HL-60 (cell line): ENCODE results near the gene SOWAHA.

Source experiments
- DNase-seq, 2 experiments: peaks; one replicate each; pipeline ENCODE4 v3.0.0-alpha.2; 2010 to 2020; ENCODE audit warnings: low read depth in 1 of 2, low spot score in 1 of 2
- H3K27ac ChIP-seq: fragments of 250-450 bp; sonication (Bioruptor Pico); replicated peaks from 2 replicates; pipeline ENCODE4 v1.5.1; 2020; ENCODE audit warnings: mild to moderate bottlenecking, moderate library complexity
- H3K27me3 ChIP-seq: fragments of 250-450 bp; sonication (Bioruptor Pico); 2 replicates; pipeline ENCODE4 v1.5.1; 2021; ENCODE audit warnings: mild to moderate bottlenecking, moderate library complexity; ENCODE audit not compliant: insufficient read depth, poor library complexity, severe bottlenecking
- H3K4me3 ChIP-seq: replicated peaks from 2 replicates; pipeline ENCODE4 v1.5.1; 2011; ENCODE audit warnings: mild to moderate bottlenecking, control low read depth, low read length; ENCODE audit not compliant: insufficient read depth
- CTCF ChIP-seq: IDR thresholded peaks from one replicate; pipeline ENCODE4 v1.5.1; 2011; ENCODE audit warnings: low read length, control low read depth, inconsistent platforms; ENCODE audit not compliant: insufficient read depth
- GABPA ChIP-seq: IDR thresholded peaks from 2 replicates; pipeline ENCODE4 v1.6.1; 2012; ENCODE audit warnings: low read depth
- POLR2AphosphoS5 ChIP-seq: IDR thresholded peaks from 2 replicates; pipeline ENCODE4 v1.6.1; 2012; ENCODE audit warnings: low read depth
- REST ChIP-seq: IDR thresholded peaks from 2 replicates; pipeline ENCODE4 v1.6.1; 2012; ENCODE audit warnings: low read depth; ENCODE audit not compliant: insufficient replicate concordance
- SPI1 ChIP-seq: IDR thresholded peaks from 2 replicates; pipeline ENCODE4 v1.6.1; 2012; ENCODE audit warnings: low read depth, mild to moderate bottlenecking, borderline replicate concordance

SOWAHA gene

GRCh38 chr5:132780577-132780976 is 32.5 kb upstream of the SOWAHA start:
- no peak for DNase-seq
- Histone ChIP-seq H3K27me3 (no peaks in the 10 kb centered on the region), H3K27ac (no peak overlapping the region), H3K4me3 (no peak overlapping the region)
- TF ChIP-seq GABPA (no peak), REST (no peak), POLR2AphosphoS5 (no peak), SPI1 (no peak)

- no peak for DNase-seq
- H3K27ac ChIP-seq = no peak overlapping the region
- H3K27me3 ChIP-seq = no peaks in the 10 kb centered on the region
- H3K4me3 ChIP-seq = no peak overlapping the region
- TF ChIP-seq SPI1 (no peak), GABPA (no peak), REST (no peak), POLR2AphosphoS5 (no peak), CTCF (no peak)
Measured at GRCh38 chr5:132781029-132781428, 32.1 kb upstream of the SOWAHA start.

GRCh38 chr5:132782101-132782500 is 31.0 kb upstream of the SOWAHA start:
- TF ChIP-seq SPI1 (no peak), REST (no peak), POLR2AphosphoS5 (no peak), GABPA (no peak), CTCF (no peak)
- no peak overlapping the region for H3K4me3 ChIP-seq
- H3K27me3 ChIP-seq = no peaks in the 10 kb centered on the region
- DNase-seq = peak; percentile 5 to 15
- H3K27ac ChIP-seq = no peak overlapping the region

GRCh38 chr5:132785365-132785764 is 27.7 kb upstream of the SOWAHA start:
- Histone ChIP-seq H3K27me3 (no peaks in the 10 kb centered on the region), H3K4me3 (no peak overlapping the region), H3K27ac (no peak overlapping the region)
- TF ChIP-seq REST (no peak), CTCF (no peak), SPI1 (no peak), GABPA (no peak), POLR2AphosphoS5 (no peak)
- no peak for DNase-seq
